ENCODE results near the gene MGP.

The MGP gene

GRCh38 chr12:14885718-14886221, at the start of gene MGP:
Gene MGP (minus strand): TSS chr12:14885854. CDS start chr12:14885791, 63 bp downstream.
- no peak for DNase-seq

- no peak for DNase-seq
Measured at GRCh38 chr12:14935031-14935430, 49.4 kb upstream of the MGP start.

GRCh38 chr12:14934511-14934910, 48.9 kb upstream of the MGP start:
- DNase-seq = no peak

- no peak for DNase-seq
Measured at GRCh38 chr12:14931791-14932560, 46.3 kb upstream of the MGP start.

GRCh38 chr12:14931359-14931758, 45.7 kb upstream of the MGP start:
- no peak for DNase-seq

- no peak for DNase-seq
Measured at GRCh38 chr12:14930299-14930698, 44.6 kb upstream of the MGP start.

- peak; percentile 80 for DNase-seq
Measured at GRCh38 chr12:14928931-14929330, 43.3 kb upstream of the MGP start.

- no peak for DNase-seq
Measured at GRCh38 chr12:14927267-14927666, 41.6 kb upstream of the MGP start.

GRCh38 chr12:14924541-14924940, 38.9 kb upstream of the MGP start:
- no peak for DNase-seq

GRCh38 chr12:14923944-14924343, 38.3 kb upstream of the MGP start:
- DNase-seq = no peak

GRCh38 chr12:14921218-14921617, 35.6 kb upstream of the MGP start:
- DNase-seq = no peak

- no peak for DNase-seq
Measured at GRCh38 chr12:14920475-14921126, 34.9 kb upstream of the MGP start.

GRCh38 chr12:14919455-14919854, 33.8 kb upstream of the MGP start:
- no peak for DNase-seq

GRCh38 chr12:14915736-14916135, 30.1 kb upstream of the MGP start:
- no peak for DNase-seq

- no peak for DNase-seq
Measured at GRCh38 chr12:14913381-14913781, 27.7 kb upstream of the MGP start.

- DNase-seq = no peak
Measured at GRCh38 chr12:14911131-14911530, 25.5 kb upstream of the MGP start.

GRCh38 chr12:14910090-14910915, 24.6 kb upstream of the MGP start:
- DNase-seq = no peak

- no peak for DNase-seq
Measured at GRCh38 chr12:14907953-14908352, 22.3 kb upstream of the MGP start.

GRCh38 chr12:14906114-14906513, 20.5 kb upstream of the MGP start:
- DNase-seq = no peak

- DNase-seq = no peak
Measured at GRCh38 chr12:14905269-14906004, 19.8 kb upstream of the MGP start.

GRCh38 chr12:14904854-14905253, 19.2 kb upstream of the MGP start:
- DNase-seq = no peak

GRCh38 chr12:14903386-14904098, 17.9 kb upstream of the MGP start:
- no peak for DNase-seq

All from NCI-H1048 (cell line).